ENCODE measurements around the gene TCEAL1.

- TF ChIP-seq CTCF (IDR thresholded peaks at IDR 0.05; ENCODE audit: low read depth, low read length) (no peak), EZH2phosphoT487 (IDR thresholded peaks at IDR 0.05; ENCODE audit: low read depth) (no peak)
Observed at GRCh38 chrX:103610282-103610681, 18.5 kb upstream of the TCEAL1 start.

Measured in OCI-LY3 (cell line).